NCI-H2081 (cell line): ENCODE measurements around the gene GRID2.
A peak's percentile ranks its signal among the peaks of the same experiment; 100 is the strongest.

Source experiments
- DNase-seq, 2 experiments: peaks; one replicate each; lab custom pipeline; 2025; lab: John Stamatoyannopoulos, UW

Gene GRID2

GRCh38 chr4:93751411-93751810 lies 1447.6 kb downstream of the GRID2 start:
- DNase-seq = no peak

- DNase-seq = no peak
These were observed 1452.3 kb downstream of the GRID2 start for GRCh38 chr4:93756101-93756500.

DNA sequence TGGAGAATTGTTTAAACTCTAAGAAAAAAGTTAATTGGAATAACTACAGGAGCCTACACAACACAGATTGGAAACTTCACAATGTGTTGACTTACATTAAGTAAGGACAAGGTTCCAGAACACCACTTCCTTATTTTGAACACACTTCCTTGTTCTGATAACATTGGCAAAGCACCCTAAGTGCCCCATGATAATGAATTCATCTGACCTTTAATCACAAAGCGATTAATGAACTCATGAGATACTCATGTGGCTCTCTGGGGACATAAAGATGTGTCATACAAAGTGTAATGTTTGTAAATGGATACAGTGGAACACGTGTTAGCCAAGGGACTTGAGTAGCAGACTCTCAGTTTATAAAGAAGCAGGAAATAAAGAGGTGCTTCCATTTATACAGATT lies 1455.7 kb downstream of the GRID2 start:
- no peak for DNase-seq

DNA sequence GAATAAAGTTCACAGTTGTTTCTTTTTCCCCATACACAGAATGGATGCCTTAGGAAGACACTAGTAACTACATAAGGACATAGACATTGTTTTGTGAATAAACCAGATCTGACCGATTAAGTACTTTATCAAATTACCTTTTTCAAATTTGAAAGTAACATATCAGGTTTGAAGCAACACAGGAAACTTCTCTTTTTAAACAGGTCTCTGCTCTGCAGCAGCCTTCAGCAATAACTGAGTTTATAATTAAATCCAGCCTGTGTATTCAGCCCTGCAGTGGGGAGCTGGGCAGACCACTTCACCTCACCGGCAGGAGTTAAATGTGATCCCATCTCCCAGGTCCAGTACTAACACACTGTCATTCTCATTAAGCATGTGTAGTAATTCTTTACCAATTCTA lies 1456.5 kb downstream of the GRID2 start:
- DNase-seq = no peak

DNA sequence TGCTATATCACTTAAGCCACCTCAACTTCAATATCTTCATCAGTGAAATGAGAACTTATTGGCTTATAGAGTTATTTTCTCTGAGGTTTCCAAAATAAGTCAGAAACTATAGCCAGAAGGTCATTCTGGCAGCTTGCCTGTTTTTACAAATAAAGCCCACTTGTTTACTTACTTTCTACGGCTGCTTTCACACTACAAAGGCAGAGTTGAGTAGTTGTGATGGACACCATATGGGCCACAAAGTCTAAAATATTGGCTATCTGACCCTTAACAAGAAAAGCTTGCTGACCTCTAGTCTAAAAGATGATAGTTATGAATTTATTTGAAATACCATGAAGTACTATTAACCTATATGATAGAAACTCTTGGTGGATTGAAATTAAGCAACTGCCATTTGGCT lies 1457.5 kb downstream of the GRID2 start:
- DNase-seq = no peak

DNA sequence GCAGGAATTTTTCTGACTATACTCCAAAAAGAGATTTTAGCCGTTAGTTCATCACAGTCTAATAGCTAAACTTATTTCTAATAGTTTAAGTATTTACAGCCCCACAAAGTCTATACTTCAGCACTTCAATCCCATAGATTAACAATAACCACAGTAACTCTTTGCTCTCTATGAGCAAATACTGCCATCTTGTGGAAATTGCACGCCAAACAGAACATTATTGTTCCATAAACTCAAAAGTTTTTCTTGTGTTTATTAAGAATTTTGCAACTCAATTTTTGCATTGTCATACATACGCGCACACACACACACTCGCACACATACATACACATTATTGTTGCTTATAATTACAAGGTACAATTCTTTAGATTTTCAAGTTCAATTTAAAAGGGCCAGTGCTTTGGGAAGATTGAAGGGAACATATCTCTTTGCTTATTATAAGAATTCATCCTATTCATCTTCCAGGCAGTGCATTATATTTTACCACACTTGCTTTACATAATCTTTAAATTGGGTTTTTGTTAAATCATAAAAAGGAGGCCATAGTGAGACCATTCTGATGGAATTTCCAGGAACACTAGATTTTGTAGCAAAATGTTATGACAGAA lies 1461.0 kb downstream of the GRID2 start:
- DNase-seq = peak; percentile 26 to 51

DNA sequence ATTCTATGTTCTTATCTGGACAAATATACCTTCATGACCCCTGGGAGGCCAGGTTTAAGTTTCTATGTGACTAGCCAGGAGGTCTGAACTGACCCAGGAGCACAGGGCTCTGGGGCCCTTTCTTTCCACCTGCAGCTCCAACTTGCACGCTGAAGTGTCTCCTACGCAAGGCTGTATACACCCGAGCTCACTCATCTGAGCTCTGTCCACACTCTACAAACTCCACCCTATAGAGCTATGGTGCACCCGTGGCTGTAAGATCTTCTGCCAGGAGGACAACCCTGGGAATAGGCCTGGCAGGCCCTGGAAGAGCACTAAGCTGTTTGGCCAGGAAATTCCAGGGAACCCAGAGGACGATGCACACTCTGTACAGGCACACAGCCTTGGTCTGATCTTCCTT lies 1464.2 kb downstream of the GRID2 start:
- no peak for DNase-seq

DNA sequence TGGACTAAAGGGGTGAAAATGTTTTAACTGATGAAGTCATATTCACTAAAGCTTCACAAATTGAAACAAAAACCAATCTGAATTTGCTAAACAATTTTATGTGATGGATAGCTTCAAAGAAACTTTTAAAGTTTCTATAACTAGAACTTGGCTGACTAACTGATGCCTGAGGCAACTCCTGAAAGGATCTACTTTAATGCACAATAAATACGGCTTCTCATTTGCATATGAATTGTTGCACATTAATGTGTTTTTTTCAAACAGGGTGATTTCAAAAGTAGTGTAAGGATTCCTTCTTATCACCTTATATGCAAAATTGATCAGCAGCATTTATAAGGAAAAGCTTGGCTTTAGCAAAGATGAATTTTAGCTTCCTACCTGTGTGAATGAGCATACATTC lies 1466.4 kb downstream of the GRID2 start:
- DNase-seq = no peak

DNA sequence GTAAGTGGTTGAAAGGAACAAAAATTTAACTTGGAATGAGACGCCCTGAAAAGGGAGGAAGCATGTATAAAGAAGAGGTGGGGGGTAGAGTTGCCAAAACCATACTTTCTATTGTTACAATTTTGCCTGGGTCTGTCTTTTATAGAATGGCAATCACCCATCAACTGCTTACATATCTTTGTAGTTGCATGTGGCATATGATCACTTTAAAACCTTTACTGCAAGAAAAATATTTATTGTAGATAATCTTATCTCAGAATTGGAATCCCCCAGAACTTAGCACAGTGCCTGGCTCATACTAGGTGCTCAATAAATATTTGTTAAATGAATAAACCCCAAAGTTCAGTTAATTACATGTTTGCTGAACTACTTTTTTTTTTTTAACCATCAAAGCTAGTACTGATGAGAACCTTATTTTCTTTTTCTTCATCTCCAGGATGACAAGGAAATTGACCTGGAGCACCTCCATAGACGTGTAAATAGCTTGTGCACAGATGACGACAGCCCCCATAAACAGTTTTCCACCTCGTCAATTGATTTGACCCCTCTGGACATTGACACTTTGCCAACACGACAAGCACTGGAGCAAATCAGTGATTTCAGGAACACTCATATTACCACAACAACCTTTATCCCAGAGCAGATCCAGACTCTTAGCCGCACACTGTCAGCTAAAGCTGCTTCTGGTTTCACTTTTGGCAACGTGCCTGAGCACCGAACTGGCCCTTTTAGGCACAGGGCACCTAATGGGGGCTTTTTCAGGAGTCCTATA lies 1468.1 kb downstream of the GRID2 start:
- DNase-seq = no peak

DNA sequence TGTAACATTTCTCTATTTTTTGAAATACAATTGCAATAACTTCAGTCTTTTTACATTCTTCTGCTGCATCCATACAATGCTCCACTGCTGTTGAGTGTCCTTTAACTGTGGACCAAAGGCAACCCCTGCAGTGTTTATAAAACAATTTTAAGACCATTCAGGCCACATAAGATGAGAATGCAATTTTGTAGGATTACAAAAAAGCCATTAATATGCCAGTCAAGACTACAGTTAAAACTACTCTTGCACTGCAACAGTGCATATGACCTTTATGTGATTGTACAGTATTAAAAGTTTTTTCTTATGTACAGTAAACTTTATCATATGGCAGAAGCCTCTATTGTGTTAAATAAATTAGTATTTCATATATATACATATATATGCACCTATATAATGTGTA lies 1469.1 kb downstream of the GRID2 start:
- DNase-seq = no peak

DNA sequence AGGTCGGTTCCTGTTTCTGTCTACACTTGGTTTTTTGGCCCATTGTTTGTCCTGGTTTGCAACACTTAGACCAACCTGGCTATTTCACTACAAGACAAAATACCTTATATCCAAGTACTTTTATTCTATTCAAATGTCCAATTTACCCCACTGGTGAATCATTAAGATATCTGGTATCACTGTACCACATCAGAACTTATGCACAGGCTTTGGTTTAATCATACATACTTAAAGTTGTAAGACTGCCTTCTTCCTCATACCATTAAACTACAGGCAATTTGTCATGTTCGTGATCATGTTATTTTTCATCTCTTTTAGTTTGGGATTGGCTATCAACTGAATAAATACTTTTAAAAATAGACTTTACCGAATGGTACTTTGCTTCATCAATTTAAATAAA lies 1471.8 kb downstream of the GRID2 start:
- DNase-seq = no peak

- DNase-seq = peak in 1 of 2 experiments; percentile 44
These were observed 1472.8 kb downstream of the GRID2 start for GRCh38 chr4:93776386-93777080.

- no peak for DNase-seq
These were observed 1473.3 kb downstream of the GRID2 start for GRCh38 chr4:93777081-93777460.

DNA sequence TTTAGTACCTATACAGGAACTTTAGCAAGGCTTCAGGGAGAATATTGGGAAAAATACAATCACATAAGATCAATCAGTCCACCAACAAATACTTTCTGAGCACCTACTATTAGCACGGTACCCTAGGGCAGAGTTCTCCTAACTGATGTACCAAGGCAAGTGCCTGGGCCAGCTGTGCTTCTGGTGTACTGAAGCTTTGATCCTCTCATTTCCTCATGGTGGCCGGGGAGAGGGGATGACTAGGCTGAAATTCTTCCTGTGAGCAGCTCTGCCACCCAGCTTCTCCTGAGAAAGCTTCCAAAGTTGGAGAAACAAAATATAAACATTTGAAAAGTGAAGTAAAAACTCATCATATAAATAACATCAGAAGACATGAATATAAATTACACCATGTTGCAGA lies 1475.5 kb downstream of the GRID2 start:
- DNase-seq = no peak

DNA sequence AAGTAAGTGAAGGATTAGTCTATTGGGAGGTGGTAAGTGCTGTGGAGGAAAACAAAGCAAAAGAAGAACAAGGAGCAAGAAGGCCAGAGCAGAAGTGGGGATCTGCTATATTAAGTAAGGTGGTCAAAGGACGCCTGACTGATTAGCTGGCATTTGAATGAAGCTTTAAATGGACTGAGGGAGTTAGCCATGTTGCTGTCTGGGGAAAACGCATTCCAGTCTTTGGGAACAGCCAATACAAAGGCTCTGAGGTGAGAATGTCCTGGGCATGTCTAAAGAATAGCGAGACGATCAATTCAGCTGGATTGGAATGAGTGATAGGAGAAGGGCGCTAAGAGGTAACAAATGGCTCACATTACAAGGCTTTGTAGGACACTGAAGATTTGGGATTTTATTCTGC lies 1476.3 kb downstream of the GRID2 start:
- DNase-seq = no peak

- DNase-seq = no peak
These were observed 1477.4 kb downstream of the GRID2 start for GRCh38 chr4:93781198-93781597.

DNA sequence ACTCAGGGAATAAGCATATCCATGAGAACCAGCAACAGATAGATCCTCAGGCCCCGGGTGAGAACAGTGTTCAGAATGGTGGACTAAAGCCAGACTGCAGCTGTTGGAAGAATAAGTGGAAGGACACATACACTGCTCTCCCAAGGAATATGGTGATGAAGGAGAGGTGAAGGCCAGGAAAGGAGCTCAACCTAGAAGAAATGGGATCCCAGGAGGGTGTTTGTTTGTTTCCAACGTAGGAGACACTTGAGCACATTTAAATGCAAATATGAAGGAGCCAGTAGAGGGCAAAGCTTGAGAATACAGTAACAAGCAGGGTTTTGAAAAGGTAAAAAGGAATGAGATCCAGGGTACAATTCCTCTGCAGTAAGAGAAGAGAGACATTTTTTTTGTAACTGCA lies 1482.4 kb downstream of the GRID2 start:
- DNase-seq = no peak

- DNase-seq = no peak
These were observed 1484.9 kb downstream of the GRID2 start for GRCh38 chr4:93788712-93789111.

DNA sequence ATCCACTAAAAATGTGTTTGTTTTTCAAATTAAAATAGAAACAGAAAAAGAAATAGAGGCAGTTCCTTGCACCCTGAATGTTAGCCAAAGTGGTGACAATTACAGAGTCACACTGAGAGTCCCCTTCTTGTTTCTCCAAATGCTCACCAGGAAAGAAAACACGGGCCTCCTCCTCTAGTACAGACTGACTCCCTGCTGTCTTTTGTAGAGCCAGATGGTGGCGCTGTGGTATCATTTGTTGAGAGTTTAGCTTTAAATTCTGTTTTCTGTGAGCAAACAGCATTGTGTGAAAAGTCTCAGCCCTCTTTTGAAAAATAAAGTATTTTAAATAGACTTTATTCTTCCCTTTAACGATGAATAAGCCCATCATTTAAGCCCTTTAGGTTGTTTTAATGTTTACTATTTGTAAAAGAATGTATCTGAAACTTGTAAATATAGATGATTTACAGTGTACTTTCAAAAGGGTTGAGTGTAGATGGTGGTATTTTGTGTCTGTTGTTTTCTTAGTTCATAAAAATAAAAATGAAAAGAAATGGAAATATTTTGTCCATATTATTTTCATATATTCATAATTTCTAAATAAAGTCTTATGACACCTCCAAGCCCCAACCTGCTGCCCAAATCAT lies 1487.9 kb downstream of the GRID2 start:
- DNase-seq = peak; percentile 27 to 45

GRCh38 chr4:93802045-93802444 lies 1498.3 kb downstream of the GRID2 start:
- no peak for DNase-seq

GRCh38 chr4:93809773-93810172 lies 1506.0 kb downstream of the GRID2 start:
- no peak for DNase-seq

DNA sequence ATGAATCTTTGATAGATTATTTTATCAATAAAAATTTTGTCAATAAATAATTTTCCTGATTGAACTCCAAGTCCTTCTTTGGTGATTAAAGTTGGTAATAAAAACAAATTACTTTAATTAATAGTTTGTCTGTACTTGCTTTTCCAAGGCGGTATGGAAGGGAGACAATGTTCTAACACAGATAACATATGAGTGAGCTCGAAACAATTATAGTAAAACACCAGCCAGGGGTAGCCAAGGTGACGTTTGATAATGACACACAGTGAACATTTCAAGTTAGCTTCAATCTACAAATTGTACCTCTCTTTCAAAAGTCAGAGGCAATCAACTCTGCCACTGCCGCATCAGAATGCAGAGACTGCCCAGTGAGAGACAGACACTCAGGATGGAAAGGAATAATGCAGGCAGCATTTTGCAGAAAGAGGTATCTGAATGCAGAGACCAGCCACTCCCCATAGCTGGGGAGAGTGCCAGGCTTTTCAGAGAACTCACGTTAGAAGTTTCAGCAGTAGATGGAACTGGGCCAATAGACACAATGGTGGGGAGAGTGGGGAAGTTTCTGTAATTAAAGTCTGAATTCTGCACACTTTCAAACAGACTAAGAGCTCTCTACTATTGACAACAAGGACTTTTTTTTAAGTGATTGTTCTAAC lies 1506.7 kb downstream of the GRID2 start:
- no peak for DNase-seq
